ENCODE data around the gene CTNNA3.

GRCh38 chr10:66246177-66246576, 1449.8 kb downstream of the CTNNA3 start:
- TF ChIP-seq MAX (IDR thresholded peaks at IDR 0.05) (no peak), POLR2AphosphoS5 (IDR thresholded peaks at IDR 0.05; ENCODE audit: low read depth, low read length) (no peak), EGR1 (IDR thresholded peaks at IDR 0.05; ENCODE audit: low read depth) (no peak), CTCF (IDR thresholded peaks at IDR 0.05 in 2 of 3, conservative IDR thresholded peaks at IDR 0.05 in 1 of 3; ENCODE audit: borderline replicate concordance in 1 of 3, insufficient read depth in 1 of 3, low read depth in 2 of 3, low read length in 2 of 3) (no peak), POLR2A (IDR thresholded peaks at IDR 0.05; ENCODE audit: borderline replicate concordance, extremely low read depth, insufficient read depth, insufficient read length) (no peak)
- TF ChIP-seq, protein P1, sequence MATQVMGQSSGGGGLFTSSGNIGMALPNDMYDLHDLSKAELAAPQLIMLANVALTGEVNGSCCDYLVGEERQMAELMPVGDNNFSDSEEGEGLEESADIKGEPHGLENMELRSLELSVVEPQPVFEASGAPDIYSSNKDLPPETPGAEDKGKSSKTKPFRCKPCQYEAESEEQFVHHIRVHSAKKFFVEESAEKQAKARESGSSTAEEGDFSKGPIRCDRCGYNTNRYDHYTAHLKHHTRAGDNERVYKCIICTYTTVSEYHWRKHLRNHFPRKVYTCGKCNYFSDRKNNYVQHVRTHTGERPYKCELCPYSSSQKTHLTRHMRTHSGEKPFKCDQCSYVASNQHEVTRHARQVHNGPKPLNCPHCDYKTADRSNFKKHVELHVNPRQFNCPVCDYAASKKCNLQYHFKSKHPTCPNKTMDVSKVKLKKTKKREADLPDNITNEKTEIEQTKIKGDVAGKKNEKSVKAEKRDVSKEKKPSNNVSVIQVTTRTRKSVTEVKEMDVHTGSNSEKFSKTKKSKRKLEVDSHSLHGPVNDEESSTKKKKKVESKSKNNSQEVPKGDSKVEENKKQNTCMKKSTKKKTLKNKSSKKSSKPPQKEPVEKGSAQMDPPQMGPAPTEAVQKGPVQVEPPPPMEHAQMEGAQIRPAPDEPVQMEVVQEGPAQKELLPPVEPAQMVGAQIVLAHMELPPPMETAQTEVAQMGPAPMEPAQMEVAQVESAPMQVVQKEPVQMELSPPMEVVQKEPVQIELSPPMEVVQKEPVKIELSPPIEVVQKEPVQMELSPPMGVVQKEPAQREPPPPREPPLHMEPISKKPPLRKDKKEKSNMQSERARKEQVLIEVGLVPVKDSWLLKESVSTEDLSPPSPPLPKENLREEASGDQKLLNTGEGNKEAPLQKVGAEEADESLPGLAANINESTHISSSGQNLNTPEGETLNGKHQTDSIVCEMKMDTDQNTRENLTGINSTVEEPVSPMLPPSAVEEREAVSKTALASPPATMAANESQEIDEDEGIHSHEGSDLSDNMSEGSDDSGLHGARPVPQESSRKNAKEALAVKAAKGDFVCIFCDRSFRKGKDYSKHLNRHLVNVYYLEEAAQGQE (IDR thresholded peaks at IDR 0.05; ENCODE audit: low read depth), result no peak
